A204.1 (cell line): ENCODE results near the gene PRRX2.
"Not testable (repeated sequence)": the region's sequence is repeated elsewhere in the genome, so short reads cannot be mapped to it uniquely, and the experiment has no call there.

ENCODE experiments used
- FAIRE-seq: peaks from 2 replicates; lab custom pipeline; 2012; peaks lifted over from hg19 to GRCh38; lab: Jason Lieb, UNC

Gene PRRX2

GRCh38 chr9:129737479-129738274 lies 72.2 kb downstream of the PRRX2 start:
- FAIRE-seq: no peak

- FAIRE-seq: no peak
Observed at GRCh38 chr9:129739432-129739831, 74.0 kb downstream of the PRRX2 start.

DNA sequence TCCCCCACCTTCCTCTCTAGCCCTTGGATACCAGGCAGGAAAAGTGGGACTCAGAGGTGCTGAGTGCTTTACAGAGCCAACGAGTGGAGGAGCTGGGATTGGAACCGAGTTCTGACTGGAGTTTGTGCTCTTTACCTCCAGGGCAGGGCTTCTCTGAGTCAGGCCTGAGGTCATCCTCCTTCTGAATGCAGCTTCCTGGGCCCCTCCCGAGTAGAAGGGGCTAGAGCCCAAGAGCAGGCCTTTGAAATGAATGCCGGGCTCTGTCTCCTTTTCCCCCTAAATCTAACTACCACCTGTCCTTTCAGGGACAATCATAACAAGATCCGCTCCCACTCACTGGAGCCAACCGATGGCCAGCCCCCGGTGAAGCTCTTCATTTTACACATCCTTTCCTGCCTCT lies 74.7 kb downstream of the PRRX2 start:
- FAIRE-seq: no peak

GRCh38 chr9:129740666-129741464 lies 75.4 kb downstream of the PRRX2 start:
- FAIRE-seq: no peak

DNA sequence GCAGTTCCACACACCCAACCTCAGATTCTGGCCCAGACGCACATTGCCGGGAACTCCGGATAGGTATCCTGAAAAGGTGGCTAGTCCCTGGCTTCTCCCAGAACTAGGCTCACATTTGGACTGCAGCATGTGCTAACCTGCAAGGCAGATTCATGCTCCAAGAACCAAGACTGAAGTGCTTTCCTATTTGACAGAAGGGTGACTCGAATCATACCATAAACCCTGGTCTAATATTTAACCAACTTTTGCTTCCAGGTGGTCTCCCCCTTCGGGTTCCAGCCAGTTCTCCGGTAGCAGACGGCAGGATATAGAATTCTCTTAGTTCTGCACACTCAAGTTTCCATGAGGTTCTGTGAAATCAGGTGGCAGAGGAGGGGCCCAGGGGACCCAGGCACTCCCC lies 79.8 kb downstream of the PRRX2 start:
- FAIRE-seq: no peak

DNA sequence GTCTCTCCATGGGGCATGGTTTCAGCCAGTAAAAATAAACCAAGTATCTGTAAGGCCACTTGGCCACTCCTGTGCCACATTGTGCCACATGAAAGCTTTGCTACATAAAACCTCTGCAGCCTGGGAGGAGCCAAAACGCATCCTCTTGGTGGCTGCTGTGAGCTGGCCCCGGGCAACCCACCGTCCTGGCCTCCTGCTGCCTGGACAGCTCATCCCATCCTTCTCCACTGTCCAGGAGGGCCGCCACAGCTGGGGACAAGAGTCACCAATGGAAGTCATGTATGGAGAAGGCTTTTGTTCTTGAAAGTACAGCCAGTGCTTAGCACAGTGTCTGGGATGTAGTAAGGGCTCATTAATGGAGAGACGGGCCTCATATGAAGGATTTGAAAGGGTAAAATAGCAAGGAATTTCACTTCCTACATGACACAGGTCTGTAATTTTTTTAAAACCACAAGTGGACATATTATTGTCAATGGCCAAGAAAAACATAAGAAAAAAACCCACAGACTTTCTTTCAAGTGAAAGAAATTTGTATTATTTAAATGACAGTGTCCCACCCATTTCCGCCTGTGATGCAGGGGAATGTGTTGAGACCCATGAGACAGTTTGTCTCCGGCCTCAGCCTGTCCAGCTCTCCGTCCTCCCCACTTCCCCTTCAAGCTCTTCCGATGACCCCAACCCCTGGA lies 80.8 kb downstream of the PRRX2 start:
- FAIRE-seq: no peak

- FAIRE-seq: no peak
Observed at GRCh38 chr9:129748249-129748648, 82.8 kb downstream of the PRRX2 start.

DNA sequence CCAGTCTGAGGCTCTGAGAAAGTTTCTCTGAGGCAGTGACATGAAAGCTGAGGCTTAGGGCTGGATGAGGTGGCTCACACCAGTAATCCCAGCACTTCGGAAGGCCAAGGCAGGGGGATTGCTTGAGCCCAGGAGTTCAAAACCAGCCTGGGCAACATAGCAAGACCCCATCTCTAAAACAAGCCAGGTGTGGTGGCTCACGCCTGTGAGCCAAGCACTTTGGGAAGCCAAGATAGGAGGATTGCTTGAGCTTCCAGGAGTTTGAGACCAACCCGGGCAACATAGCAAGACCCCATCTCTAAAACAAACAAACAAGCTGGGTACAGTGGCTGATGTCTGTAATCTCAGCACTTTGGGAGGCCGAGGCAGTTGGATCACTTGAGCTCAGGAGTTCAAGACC lies 83.6 kb downstream of the PRRX2 start:
- not testable (repeated sequence) for FAIRE-seq

GRCh38 chr9:129749575-129749974 lies 84.1 kb downstream of the PRRX2 start:
- FAIRE-seq: no peak

GRCh38 chr9:129750013-129750638 lies 84.7 kb downstream of the PRRX2 start:
- no peak for FAIRE-seq

- FAIRE-seq: no peak
Observed at GRCh38 chr9:129751841-129752801, 86.7 kb downstream of the PRRX2 start.

DNA sequence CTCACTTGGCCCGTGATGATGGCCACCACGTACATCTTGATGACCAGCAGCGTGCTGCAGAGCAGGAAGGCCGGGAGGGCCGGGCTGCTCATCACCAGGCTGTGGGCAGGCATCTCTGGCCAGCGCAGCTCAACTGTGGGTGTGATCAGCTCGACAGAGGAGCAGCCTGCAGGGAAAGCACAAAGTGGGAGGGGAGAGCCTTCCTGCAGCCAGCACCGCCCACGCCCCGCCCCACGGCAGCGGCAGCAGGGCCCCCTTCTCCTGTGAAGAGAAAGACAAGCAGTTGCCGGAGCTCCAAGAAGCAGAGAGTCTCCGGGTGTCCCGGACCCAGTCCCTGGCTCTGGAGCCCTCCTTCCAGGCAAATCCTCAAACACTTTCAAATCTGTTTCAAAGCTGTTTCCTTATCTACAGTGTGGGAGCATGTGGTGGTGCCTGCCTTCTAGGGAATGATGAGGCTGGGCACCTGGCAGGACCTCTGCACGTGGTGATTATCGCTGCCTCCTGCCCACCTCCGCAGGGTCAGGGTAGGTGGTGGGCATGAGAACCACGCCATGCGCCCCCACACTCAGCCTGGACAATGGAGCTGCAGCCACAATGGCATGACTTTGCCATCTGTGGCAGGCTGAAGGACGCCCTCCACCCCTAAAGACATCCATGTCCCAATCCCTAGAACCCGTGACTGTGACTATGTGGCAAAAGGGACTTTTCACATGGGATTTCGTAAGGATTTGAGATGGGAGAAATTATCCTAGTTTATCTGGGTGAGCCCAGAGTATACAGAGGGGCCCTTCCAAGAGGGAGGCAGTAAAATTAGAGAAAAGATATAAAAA lies 87.7 kb downstream of the PRRX2 start, which contains the start of gene PTGES:
Gene PTGES (minus strand): TSS at position 143 of the 830 bp plus-strand sequence. CDS start 30 bp downstream, at position 113.
- FAIRE-seq: no peak

DNA sequence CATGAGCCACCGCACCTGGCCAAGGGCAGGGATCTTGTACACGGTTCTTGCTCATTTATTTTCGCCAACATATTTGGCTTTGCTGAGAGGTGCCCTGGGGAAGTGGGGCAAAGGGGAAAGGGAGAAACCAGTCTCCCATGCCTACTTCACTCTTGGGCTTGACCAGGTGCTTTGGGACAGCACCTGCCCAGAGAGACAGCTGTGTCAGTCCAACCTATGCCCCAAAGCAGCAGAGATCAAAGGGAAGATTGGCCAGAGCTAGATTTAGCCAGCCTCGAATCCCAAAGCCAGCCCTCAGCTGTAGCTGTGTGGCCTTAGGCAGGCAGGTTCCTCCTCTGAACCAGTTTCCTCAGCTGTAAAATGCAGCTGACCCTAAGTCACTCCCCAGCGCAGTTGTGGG lies 89.7 kb downstream of the PRRX2 start:
- FAIRE-seq: no peak

GRCh38 chr9:129756191-129756590 lies 90.7 kb downstream of the PRRX2 start:
- FAIRE-seq: no peak

GRCh38 chr9:129757045-129757444 lies 91.6 kb downstream of the PRRX2 start:
- no peak for FAIRE-seq

GRCh38 chr9:129759319-129759718 lies 93.9 kb downstream of the PRRX2 start:
- no peak for FAIRE-seq

- FAIRE-seq: no peak
Observed at GRCh38 chr9:129759804-129760502, 94.5 kb downstream of the PRRX2 start.

DNA sequence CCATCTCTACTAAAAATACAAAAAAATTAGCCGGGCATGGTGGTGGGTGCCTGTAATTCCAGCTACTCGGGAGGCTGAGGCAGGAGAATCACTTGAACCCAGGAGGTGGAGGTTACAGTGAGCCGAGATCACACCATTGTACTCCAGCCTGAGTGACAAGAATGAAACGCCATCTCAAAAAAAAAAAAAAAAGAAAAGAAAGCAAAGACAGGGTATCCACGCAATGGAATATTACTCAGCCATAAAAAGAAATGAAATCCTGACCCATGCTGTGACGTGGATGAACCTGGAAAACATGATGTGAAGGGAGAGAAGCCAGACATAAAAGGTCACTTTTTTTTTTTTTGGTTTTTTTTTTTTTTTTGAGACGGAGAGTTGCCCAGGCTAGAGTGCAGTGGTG lies 95.3 kb downstream of the PRRX2 start:
- FAIRE-seq: not testable (repeated sequence)

DNA sequence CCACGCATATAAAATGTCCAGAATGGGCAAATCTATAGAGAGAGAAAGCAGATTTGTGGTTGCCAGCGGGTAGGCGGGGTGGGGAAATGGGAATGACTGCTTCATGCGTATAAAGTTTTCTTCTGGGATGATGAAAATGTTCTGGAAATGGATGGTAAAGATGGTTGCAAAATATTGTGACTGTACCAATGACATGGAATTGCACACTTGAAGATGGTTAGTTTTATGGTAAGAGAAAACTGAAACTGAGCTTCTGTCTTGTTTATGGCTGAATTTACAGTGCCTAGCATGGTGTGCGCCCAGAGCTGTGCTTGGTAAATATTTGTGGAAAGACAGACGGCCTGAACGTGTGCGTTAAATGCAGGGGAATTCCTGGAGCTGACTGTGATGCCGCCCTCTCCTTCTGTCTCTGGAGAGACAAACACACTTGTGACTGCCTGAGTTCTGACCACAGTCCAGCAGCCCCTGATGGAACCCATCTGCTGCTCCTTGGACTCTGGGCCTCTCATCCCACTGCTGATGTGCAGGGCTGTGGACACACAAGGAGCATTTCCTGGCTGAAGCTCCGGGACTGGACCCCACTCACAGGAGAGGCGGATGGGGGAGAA lies 96.0 kb downstream of the PRRX2 start:
- FAIRE-seq: no peak
